Measurements from ENCODE around the gene BPGM.
"Not testable (repeated sequence)": the region's sequence is repeated elsewhere in the genome, so short reads cannot be mapped to it uniquely, and the experiment has no call there.

The BPGM gene

GRCh38 chr7:134632937-134633540, 13.6 kb upstream of the BPGM start:
- DNase-seq: peak; percentile 4

DNA sequence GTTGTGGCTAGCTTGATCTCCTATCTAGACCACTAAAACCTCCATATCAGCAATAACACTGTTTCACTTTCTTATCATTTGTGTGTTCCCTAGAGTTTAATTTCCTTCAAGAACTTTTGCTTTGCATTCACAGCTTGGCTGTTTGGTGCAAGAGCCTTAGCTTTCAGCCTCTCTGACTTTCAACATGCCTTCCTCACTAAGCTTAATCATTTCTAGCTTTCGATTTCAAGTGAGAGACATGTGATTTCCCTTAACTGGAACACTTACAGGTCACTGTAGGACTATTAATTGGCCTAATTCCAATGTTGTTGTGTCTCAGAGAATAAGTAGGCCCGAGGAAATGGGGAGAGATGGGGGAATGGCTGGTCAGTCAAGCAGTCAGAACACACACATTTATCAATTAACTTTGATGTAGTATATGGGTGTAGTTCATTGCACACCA, 10.6 kb upstream of the BPGM start:
- DNase-seq: no peak

GRCh38 chr7:134637441-134637840, 9.2 kb upstream of the BPGM start:
- no peak for DNase-seq

- DNase-seq: no peak
Observed at GRCh38 chr7:134637934-134638719, 8.5 kb upstream of the BPGM start.

DNA sequence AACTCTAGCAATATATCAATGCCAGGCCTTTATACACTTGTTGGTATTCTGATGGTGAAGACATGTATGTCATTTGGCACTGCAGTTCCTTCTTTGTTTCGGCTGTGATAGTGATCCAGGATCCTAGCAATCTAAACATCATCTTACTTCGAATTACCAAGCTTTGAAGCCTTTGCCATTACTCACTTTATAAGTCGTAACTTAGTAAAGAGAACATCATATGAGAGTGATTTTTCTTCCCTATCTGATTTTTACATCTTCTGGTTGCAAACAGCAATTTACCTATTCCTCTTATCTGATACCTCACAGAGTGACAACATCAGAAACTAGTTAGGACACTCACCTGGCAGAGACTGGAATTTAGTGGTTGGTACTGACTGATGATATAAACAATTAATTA, 7.6 kb upstream of the BPGM start:
- no peak for DNase-seq

GRCh38 chr7:134639683-134640279, 6.9 kb upstream of the BPGM start:
- no peak for DNase-seq

DNA sequence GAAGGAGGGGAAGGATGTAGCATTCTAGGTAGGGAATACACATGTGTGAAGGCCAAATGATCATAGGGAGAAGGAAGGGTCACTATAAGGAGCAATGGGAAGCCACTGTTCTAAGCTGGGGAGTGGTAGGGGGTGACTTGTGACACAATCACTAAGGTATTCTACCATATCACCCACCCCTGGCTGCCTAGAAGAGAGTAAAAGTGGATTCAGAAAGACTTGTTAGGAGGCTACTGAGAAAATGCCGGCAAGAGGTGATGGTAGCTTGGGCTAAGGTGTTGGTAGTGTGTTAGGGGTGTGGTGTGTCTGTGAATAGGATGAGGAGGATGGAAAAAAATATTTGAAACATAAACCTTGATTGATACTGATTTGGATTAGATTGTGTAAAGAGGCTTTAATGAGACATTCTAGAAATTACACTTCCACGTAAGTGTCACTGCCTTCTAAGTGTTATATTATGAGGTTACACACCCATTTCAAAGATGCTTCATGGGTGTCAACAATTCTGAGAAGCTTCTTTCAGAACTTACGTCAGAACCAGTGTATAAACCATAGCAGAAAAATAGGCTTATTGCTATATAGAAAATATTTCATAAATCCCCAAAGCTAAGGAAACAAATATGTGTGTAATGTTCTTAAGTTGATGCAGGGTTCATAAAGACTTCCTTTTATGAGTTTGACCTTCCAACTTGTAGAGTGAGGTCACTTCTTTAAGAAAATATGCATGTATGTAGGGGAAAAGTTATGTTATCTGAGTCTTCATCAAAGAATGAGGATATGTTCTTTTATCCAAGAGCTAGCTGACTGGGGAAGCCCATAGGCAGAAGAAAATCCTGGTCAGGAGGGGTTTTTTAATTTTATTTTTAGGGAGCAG, 5.6 kb upstream of the BPGM start:
- DNase-seq: no peak

DNA sequence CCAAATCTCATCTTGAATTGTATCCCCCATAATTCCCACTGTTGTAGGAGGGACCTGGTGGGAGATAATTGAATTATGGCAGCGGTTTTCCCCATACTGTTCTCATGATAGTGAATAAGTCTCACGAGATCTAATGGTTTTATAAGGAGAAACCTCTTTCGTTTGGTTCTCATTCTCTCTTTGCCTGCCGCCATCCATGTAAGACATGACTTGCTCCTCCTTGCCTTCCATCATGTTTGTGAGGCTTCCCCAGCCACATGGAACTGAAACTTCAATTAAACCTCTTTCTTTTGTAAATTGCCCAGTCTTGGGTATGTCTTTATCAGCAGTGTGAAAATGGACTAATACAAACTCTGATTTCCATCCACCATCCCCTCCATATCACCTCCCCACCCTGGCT, 4.7 kb upstream of the BPGM start:
- not testable (repeated sequence) for DNase-seq

DNA sequence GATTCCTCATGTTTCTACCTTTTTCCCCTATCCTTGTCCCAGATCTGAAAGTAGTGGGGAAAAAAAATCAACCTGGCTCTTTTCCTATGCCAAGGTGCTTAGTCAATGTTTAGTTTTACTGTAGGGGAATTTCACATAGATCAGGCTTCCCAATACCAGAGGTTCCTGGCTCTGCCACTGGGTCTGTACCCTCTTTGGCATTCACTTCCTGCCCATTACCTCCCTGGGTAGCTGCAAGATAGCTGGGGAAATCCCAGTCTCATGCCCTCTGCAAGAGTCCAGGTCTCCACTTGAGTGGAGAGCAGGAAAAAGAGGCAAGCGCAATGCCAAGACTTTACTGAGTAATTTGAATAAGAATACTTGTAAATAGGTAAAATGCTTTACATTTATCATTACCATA, 3.5 kb upstream of the BPGM start:
- no peak for DNase-seq

- DNase-seq: no peak
Observed at GRCh38 chr7:134645478-134645877, 1.2 kb upstream of the BPGM start.

DNA sequence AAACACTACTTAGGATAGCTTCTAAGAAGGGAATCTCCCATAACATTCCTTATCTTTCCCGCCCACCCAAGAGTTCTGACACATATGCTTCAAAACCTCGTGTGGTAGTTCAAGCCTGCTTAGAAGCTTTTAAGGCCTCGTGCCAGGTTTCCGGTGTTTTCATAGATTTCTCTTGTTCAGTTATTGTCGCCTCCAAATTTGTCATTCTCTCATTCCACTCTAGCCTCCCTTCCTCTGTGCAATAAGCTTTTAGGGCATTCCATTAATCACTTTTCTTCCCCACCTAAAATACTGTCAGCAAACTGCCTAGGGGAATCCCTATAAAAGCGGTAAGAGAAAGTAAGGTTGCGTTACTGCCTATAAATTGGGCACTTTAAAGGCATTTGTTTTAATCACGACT, 718 bp upstream of the BPGM start:
- no peak for DNase-seq

GRCh38 chr7:134648456-134648855, 1.8 kb downstream of the BPGM start:
- no peak for DNase-seq

GRCh38 chr7:134649226-134649775, 2.6 kb downstream of the BPGM start:
- DNase-seq: no peak

DNA sequence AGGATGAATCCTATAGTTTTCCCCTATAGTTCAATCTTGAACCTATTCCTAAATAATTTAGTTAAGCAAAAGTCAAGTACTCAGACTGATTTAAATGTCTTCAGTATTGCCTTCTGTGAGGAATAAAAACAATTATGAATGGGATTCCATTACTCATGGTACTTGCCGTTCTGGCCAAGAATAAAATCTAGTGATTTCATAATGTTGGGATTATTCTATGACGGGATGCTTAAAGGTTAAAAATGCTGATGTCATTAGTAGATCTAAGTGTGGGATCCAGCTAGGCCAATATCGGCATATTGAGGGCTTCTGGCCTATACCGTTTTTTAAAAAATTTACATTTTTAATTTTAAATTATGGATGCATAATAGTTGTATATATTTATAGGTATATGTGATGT, 5.3 kb downstream of the BPGM start:
- no peak for DNase-seq

GRCh38 chr7:134654104-134654775, 7.6 kb downstream of the BPGM start:
- DNase-seq: no peak

DNA sequence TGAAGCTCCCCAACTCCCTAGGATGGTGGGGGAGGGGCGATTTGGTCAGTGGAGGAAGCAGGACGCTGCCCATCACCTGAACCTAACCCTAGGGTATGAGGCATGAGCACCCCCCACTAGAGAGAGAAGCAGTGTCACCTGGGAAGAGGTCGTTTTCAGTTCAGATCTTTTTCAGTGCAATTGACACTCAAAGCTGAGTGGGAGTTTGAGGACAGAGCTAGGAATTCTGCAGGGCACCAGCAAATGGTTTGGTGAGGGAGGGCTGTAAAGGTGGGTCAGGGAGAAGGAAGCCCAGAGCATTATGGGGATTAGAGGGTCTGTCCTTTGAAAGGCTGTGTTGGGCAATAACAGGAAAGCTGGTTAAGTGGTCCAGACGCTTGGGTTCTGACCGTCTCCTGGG, 10.9 kb downstream of the BPGM start:
- no peak for DNase-seq

DNA sequence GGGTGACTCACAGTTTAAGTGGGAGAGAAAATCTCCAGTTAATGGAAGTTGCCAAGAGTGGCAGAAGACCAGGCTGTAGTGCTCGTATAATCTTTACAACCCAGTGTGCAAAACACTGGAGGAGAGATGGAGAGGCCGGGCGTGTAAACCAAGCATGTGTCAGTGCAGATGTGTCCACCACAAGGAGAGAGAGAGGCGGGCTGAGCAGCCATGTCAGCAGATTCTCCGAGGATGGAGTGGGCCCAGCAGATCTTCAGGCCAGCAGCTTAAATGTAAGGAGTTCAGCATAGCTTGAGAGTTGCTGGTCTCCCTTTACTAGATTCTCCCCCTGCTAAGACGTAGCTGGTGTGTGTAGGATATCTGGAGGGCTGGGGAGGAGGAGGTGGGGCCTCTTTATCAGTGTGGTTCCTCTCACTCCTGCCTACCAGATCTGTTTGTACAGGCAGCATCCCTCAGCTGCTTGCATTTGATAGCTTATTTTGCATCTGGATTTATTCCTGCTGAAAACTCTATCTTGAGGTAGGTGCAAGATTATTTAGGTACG, 13.7 kb downstream of the BPGM start:
- DNase-seq: no peak

GRCh38 chr7:134660961-134661376, 14.3 kb downstream of the BPGM start:
- DNase-seq: no peak

GRCh38 chr7:134662166-134662870, 15.7 kb downstream of the BPGM start:
- DNase-seq: no peak

DNA sequence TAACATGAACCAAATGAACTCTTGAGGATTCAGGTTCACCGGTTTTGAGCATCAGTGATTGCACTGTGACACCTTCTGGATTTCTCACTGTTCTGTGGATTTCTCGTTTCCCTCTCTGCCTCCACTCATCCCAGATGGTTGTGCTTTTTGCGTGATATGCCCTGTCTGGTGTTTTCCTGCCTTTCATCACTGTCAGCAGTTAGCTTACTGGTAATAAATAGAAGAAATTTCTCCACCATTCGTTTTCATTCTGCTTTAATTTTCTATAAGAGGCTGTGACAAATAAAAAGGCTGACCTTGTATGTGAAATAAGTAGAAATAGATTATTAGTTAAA, 16.2 kb downstream of the BPGM start:
- DNase-seq: no peak

DNA sequence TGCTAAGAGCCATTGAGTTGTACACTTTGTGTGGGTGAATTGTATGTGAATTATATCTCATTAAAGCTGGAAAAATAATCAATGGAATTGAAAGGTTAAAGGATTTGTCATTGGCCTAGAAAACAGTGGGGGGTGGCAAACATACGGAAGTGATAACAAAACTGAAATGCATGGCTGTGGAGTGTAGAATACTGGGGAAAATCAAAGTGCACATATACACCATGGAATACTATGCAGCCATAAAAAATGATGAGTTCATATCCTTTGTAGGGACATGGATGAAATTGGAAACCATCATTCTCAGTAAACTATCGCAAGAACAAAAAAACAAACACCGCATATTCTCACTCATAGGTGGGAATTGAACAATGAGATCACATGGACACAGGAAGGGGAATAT, 18.4 kb downstream of the BPGM start:
- DNase-seq: not testable (repeated sequence)

GRCh38 chr7:134667899-134668298, 21.2 kb downstream of the BPGM start:
- DNase-seq: no peak
